Measurements from ENCODE around the gene MCTP2.

DNA sequence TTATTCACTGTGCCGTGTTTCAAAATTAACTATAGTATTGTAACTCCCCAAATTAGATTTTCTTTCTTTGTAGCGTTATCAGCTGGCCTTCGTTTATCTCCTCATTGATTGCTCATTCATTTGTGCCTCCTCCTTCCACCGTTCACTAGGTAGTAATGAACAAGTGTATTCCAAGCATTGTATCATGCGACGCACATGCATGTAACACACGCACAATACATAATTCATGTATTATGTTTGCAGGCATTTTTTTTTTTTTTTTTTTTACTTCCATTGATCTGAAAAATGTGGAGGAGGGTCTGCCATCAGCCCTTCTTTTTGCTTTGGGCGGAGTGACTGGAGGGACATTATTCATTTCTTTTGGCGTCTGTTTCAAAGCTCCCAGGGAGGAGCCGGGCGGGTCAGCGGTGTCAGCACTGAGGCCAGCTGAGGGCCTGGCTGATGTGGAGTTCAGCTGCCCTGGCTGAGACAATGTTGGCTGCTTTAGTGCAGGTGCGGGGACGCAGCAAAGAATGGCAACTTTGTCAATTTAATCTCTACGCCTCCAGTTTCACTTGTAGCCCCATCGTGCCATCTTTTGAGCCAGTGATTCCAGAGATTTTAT is 107.0 kb downstream of the MCTP2 start:
- TF ChIP-seq, protein P1, sequence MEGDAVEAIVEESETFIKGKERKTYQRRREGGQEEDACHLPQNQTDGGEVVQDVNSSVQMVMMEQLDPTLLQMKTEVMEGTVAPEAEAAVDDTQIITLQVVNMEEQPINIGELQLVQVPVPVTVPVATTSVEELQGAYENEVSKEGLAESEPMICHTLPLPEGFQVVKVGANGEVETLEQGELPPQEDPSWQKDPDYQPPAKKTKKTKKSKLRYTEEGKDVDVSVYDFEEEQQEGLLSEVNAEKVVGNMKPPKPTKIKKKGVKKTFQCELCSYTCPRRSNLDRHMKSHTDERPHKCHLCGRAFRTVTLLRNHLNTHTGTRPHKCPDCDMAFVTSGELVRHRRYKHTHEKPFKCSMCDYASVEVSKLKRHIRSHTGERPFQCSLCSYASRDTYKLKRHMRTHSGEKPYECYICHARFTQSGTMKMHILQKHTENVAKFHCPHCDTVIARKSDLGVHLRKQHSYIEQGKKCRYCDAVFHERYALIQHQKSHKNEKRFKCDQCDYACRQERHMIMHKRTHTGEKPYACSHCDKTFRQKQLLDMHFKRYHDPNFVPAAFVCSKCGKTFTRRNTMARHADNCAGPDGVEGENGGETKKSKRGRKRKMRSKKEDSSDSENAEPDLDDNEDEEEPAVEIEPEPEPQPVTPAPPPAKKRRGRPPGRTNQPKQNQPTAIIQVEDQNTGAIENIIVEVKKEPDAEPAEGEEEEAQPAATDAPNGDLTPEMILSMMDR (IDR thresholded peaks at IDR 0.05), result no peak
- TF ChIP-seq POLR2A (IDR thresholded peaks at IDR 0.05), result no peak
